CD4-positive, alpha-beta T cell (primary cell): ENCODE measurements around the gene STN1. TPM values are rescaled to one million over a fixed set of nuclear protein-coding genes. Genes with fewer than 3 reads are reported as not detected.

Experiments
- ATAC-seq: fragments of 200-7000 bp; cut with Tn5 transposase; one replicate; pipeline ENCODE4 v1.10.0; 2022; ENCODE audit warnings: mild to moderate bottlenecking; ENCODE audit not compliant: poor library complexity
- CTCF ChIA-PET: fragments of 350-600 bp; sonication (Branson Sonifier 250); formaldehyde crosslinking; loops from one replicate; lab custom pipeline; 2021; ENCODE audit warnings: antibody characterized with exemption, inconsistent platforms; lab: Charles Lee
- POLR2A ChIA-PET: fragments of 350-600 bp; sonication (Branson Sonifier 250); formaldehyde crosslinking; loops from one replicate; lab custom pipeline; 2021; ENCODE audit warnings: antibody characterized with exemption, inconsistent platforms; lab: Charles Lee
- DNase-seq, 14 experiments: peaks; one replicate each; pipeline ENCODE4 v3.0.0-alpha.2; 2013 to 2020; ENCODE audit warnings: mixed read lengths in 2 of 14
- H3K27ac ChIP-seq, 2 donors: one replicate each; pipeline versions ENCODE4 v1.5.1 to v1.7.0; 2013; ENCODE audit warnings: low read length in 2 of 2, low read depth in 1 of 2, mild to moderate bottlenecking in 1 of 2
- H3K27me3 ChIP-seq, 2 experiments: 1 replicate in 1 of 2; 2 replicates in 1 of 2; pipeline versions ENCODE4 v1.6.1 to v1.7.0; 2013; ENCODE audit warnings: low read length in 2 of 2, control low read depth in 1 of 2, mild to moderate bottlenecking in 1 of 2, moderate library complexity in 1 of 2; ENCODE audit not compliant: insufficient read depth in 2 of 2, control insufficient read depth in 1 of 2
- H3K36me3 ChIP-seq: one replicate; pipeline ENCODE4 v1.6.1; 2013; ENCODE audit warnings: low read length, control low read depth; ENCODE audit not compliant: insufficient read depth
- H3K4me1 ChIP-seq: one replicate; pipeline ENCODE4 v1.6.1; 2013; ENCODE audit warnings: low read length, control low read depth; ENCODE audit not compliant: insufficient read depth
- H3K4me3 ChIP-seq: one replicate; pipeline ENCODE4 v1.5.1; 2013; ENCODE audit warnings: mild to moderate bottlenecking, low read length, moderate library complexity
- H3K9me3 ChIP-seq, 2 experiments: 1 replicate in 1 of 2; 2 replicates in 1 of 2; pipeline versions ENCODE4 v1.6.1 to v1.7.0; 2013; ENCODE audit warnings: low read length in 2 of 2, mild to moderate bottlenecking in 2 of 2, control low read depth in 1 of 2, moderate library complexity in 1 of 2; ENCODE audit not compliant: control insufficient read depth in 1 of 2, insufficient read depth in 1 of 2
- H3K27ac Mint-ChIP-seq: one replicate; pipeline ENCODE4 v1.8.0; 2020; ENCODE audit warnings: mixed read lengths
- H3K27me3 Mint-ChIP-seq: one replicate; pipeline ENCODE4 v1.8.0; 2021; ENCODE audit warnings: mixed read lengths
- H3K36me3 Mint-ChIP-seq: one replicate; pipeline ENCODE4 v1.8.0; 2021; ENCODE audit warnings: low read depth, mixed read lengths
- H3K4me1 Mint-ChIP-seq: one replicate; pipeline ENCODE4 v1.8.0; 2021; ENCODE audit warnings: low read depth, mixed read lengths
- H3K4me3 Mint-ChIP-seq: one replicate; pipeline ENCODE4 v1.8.0; 2020; ENCODE audit warnings: mild to moderate bottlenecking, mixed read lengths
- H3K9me3 Mint-ChIP-seq: one replicate; pipeline ENCODE4 v1.8.0; 2020; ENCODE audit warnings: mixed read lengths
- intact Hi-C, 2 experiments: fragments of 100-400 bp; cut with DNase I in 1 of 2; cut with micrococcal nuclease in 1 of 2; formaldehyde crosslinking; loops; one replicate each; pipeline versions ENCODE4 v1.15.1 to v1.9.0; 2023 to 2025; cut with DNase I, micrococcal nuclease
- total RNA-seq, 174 experiments: library from RNA in 2 of 174; stranded (reverse) in 2 of 174; gene quantifications; one replicate each; pipeline ENCODE4 v1.2.3 and lab custom pipeline; 2021 to 2026
- TF ChIP-seq, protein P1 (sequence below): fragments of 200-600 bp; IDR thresholded peaks from one replicate; pipeline ENCODE4 v1.8.0; 2022; ENCODE audit warnings: antibody characterized with exemption, mild to moderate bottlenecking

Gene STN1
- total RNA-seq, 2 experiments from 2014 or later, result 13.0 to 13.4 TPM

DNA sequence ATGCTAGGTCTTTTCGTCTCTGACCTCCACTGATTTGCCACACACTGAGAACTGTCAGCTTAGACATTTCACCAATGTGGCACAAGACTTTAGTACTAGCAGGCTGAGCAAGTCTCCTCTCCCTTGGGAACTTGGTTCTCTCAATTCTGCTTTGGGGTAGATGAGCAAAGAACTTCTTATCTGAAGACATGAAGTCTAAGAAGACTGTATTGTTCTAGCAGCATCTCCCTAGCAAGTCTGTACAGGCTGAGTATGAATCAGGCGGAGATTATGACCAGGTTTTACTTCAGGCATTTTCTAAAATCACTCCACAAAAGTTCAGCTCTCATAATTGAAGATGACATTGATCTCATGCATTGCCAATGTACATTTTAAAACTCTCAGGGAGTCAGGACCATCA lies 23.8 kb upstream of the STN1 start:
- H3K4me1 Mint-ChIP-seq, result no peaks in the 10 kb centered on the region
- POLR2A ChIA-PET, result no interaction called here
- CTCF ChIA-PET, result interaction anchor here (1.8 kb wide), 1 partner anchor 54 kb away, joined by 6 read pairs; no protein-coding TSS in a partner anchor
- no peaks in the 10 kb centered on the region for H3K27me3 Mint-ChIP-seq
- TF ChIP-seq, protein P1, sequence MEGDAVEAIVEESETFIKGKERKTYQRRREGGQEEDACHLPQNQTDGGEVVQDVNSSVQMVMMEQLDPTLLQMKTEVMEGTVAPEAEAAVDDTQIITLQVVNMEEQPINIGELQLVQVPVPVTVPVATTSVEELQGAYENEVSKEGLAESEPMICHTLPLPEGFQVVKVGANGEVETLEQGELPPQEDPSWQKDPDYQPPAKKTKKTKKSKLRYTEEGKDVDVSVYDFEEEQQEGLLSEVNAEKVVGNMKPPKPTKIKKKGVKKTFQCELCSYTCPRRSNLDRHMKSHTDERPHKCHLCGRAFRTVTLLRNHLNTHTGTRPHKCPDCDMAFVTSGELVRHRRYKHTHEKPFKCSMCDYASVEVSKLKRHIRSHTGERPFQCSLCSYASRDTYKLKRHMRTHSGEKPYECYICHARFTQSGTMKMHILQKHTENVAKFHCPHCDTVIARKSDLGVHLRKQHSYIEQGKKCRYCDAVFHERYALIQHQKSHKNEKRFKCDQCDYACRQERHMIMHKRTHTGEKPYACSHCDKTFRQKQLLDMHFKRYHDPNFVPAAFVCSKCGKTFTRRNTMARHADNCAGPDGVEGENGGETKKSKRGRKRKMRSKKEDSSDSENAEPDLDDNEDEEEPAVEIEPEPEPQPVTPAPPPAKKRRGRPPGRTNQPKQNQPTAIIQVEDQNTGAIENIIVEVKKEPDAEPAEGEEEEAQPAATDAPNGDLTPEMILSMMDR, result no peak
- no peaks in the 10 kb centered on the region for H3K9me3 Mint-ChIP-seq
- intact Hi-C loops, result no loop called here
- no peaks in the 10 kb centered on the region for H3K4me1 ChIP-seq
- no peaks in the 10 kb centered on the region for H3K27me3 ChIP-seq
- no peak overlapping the region for H3K4me3 ChIP-seq
- no peak overlapping the region for H3K4me3 Mint-ChIP-seq
- ATAC-seq (no peak), DNase-seq (no peak)
- H3K9me3 ChIP-seq, result no peaks in the 10 kb centered on the region
- no peaks in the 10 kb centered on the region for H3K36me3 ChIP-seq
- no peak overlapping the region for H3K27ac ChIP-seq
- no peaks in the 10 kb centered on the region for H3K36me3 Mint-ChIP-seq
- H3K27ac Mint-ChIP-seq, result no peak overlapping the region

DNA sequence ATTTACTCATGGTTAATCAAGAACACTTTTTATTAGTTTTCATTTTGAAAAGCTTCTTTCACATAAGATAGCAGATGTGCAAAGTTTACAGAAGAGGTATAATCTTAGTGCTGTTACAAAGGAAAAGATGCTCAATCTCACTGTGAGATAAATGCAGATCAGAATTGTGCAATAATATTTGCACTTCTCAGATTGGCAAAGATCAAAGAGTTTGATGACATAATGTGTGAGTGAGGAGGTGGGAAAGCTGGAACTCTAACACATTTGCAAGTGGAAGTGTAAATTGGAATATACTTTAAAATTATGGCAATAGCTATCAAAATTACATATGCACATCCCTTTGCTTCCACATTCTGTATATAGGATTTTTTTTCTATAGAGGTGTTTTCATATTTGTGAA lies 21.5 kb upstream of the STN1 start:
- Histone ChIP-seq H3K36me3 (no peaks in the 10 kb centered on the region), H3K4me3 (no peak overlapping the region)

DNA sequence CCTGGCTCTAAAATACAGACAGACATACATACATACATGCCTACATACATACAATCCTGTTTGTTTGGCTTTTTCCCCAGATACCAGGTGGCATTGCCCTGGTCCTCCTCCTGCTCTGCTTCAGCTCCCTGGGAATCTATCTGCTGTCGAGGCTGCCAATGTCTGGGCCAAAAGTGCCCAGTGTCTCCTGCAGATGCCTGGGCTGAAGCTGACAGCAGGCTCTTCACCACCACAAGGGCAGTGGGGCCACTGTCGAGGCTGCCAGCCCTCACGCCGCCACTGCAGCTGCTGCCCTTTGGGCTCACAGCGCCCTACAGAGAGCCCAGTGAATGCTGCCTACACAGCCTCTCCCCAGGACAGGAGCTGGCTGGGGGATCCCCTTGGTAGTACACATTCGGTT lies 18.0 kb upstream of the STN1 start:
- ChIA-PET POLR2A (interaction anchor here (1.0 kb wide), 1 partner anchor 15 kb away, joined by 4 read pairs; no protein-coding TSS in a partner anchor), CTCF (no interaction called here)

More for the DNA sequence above, 21.5 kb upstream of the STN1 start:
- Histone ChIP-seq H3K4me1 (no peaks in the 10 kb centered on the region), H3K27me3 (no peaks in the 10 kb centered on the region), H3K27ac (no peak overlapping the region), H3K9me3 (no peaks in the 10 kb centered on the region)
- ChIA-PET CTCF (interaction anchor here (1.3 kb wide), 1 partner anchor 18 kb away, joined by 3 read pairs; no protein-coding TSS in a partner anchor), POLR2A (no interaction called here)
- intact Hi-C loops, result no loop called here
- Mint-ChIP-seq H3K27ac (no peak overlapping the region), H3K4me1 (no peaks in the 10 kb centered on the region), H3K27me3 (no peaks in the 10 kb centered on the region), H3K4me3 (no peak overlapping the region), H3K36me3 (no peaks in the 10 kb centered on the region), H3K9me3 (no peaks in the 10 kb centered on the region)
- DNase-seq (no peak), ATAC-seq (no peak)
- TF ChIP-seq, protein P1, result no peak

More for the DNA sequence above, 18.0 kb upstream of the STN1 start:
- ATAC-seq, result no peak
- H3K27me3 Mint-ChIP-seq, result no peaks in the 10 kb centered on the region
- no peak overlapping the region for H3K27ac Mint-ChIP-seq
- H3K27me3 ChIP-seq, result no peaks in the 10 kb centered on the region
- no peaks in the 10 kb centered on the region for H3K9me3 ChIP-seq
- H3K4me1 ChIP-seq, result no peaks in the 10 kb centered on the region
- H3K27ac ChIP-seq, result no peak overlapping the region
- H3K4me1 Mint-ChIP-seq, result no peaks in the 10 kb centered on the region
- no peak for DNase-seq
- no peak overlapping the region for H3K4me3 Mint-ChIP-seq
- no peaks in the 10 kb centered on the region for H3K36me3 Mint-ChIP-seq
- intact Hi-C loops, result no loop called here
- no peaks in the 10 kb centered on the region for H3K9me3 Mint-ChIP-seq
- TF ChIP-seq, protein P1, result no peak
- H3K36me3 ChIP-seq, result no peaks in the 10 kb centered on the region
- no peak overlapping the region for H3K4me3 ChIP-seq
